Esophagus mucosa (tissue), 1 donor: ENCODE results near the gene CLIP4. TPM values are rescaled to one million over a fixed set of nuclear protein-coding genes. Genes with fewer than 3 reads are reported as not detected.
A peak's percentile ranks its signal among the peaks of the same experiment; 100 is the strongest.
"Not testable (repeated sequence)": the region's sequence is repeated elsewhere in the genome, so short reads cannot be mapped to it uniquely, and the experiment has no call there.

Experiments
- ATAC-seq: fragments of 200-7000 bp; cut with Tn5 transposase; one replicate; pipeline ENCODE4 v1.9.1; 2020
- total RNA-seq: library from RNA; stranded (reverse); gene quantifications from one replicate; pipeline ENCODE4 v1.2.4, GENCODE V29; 2023
- donor health status: DM: yes; HTN: yes; CAD: no.

The CLIP4 gene
- total RNA-seq, 1 donor from 2014 or later = 35.1 TPM

DNA sequence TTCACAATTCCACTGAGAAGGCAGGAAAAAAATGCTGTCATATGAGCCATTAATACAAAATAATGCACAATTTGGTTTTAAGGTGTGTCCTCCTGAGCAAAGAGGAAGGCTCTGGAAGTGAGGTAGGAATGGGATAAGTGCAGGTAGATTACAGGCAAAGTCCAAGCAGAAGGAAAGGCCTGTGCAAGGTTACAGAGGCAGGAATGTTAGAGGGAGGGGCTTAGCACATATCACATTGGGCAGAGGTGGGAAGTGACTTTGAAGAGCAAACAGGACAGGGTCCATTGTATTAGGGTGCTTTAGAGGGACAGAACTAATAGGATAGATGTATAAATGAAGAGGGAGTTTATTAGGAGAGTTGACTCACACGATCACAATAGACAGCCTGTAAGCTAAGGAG is 14.7 kb upstream of the CLIP4 start:
- no peak for ATAC-seq

DNA sequence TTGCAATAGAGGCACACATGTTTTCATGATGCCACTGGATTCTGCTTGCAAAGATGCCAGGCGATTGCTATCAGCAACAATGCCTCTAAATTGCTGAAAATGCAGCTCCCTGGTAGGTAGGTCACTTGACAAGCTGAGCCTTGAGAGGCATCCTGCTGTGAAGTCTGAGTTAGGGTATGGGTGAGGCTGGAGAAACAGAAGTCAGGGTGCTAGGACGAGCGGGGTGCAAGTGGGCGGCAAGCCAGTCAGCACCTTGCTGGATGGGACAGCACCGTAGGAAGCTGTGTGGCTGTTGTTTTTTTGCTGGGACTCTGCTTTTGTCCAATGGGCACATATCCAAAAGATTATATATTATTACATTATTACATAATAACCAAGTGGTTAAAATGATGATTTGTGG is 10.5 kb upstream of the CLIP4 start:
- ATAC-seq = no peak

DNA sequence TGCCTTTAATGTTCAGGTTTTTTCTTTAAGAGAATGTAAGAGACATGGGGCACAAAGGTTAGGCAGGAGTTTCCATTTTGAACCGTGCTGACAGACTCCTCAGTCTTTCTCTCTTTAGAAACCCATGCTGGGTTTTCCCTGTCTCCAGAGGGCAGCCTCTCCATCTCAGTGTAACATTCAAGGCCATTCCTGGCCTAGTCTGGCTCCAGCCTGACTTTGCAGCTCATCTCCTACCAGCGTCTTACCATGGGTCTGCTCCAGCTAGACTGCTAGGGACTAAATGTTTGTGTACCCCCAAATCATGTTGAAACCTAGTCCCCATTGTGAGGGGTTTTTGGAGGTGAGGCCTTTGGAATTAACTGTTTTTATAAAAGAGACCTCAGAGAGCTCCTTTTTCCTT is 9.8 kb upstream of the CLIP4 start:
- no peak for ATAC-seq

DNA sequence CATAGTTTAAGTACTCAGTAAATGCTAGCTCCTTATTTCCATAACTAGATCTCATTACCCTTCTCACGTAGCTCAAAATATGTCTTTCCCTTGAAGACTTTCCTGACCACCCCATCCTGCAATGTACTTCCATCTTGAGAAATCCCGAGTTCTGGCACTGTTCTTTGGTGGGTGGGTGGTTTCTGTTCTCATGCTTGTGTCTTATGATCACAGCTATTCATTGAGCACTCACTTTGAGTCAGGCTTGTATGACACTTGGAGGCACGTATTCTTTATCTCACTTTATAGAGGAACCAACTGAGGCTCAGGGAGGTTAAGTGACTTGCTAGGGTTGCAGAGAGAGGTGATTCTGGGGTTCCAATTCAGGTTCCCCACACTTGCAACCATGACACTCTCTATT is 9.0 kb upstream of the CLIP4 start:
- no peak for ATAC-seq

DNA sequence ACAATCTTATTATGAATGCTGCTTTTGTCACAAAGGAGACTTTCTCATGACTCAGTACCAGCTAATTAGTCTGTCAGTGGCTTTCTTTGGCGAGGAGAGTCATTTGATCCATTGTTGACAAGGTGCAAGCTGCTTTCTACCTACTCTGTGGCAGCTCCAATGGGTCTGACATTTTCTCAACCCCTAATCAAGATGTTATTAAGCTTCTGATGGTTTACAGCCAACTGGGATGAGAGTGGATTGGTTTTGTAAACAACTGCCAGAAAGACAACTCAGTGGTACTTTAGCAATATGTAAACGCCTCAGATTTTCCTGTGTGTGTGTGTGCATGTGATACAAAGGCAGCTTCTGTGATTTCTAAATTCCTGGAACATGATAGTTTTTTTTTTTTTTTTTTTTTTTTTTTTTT is 8.2 kb upstream of the CLIP4 start:
- peak; percentile 38 for ATAC-seq

DNA sequence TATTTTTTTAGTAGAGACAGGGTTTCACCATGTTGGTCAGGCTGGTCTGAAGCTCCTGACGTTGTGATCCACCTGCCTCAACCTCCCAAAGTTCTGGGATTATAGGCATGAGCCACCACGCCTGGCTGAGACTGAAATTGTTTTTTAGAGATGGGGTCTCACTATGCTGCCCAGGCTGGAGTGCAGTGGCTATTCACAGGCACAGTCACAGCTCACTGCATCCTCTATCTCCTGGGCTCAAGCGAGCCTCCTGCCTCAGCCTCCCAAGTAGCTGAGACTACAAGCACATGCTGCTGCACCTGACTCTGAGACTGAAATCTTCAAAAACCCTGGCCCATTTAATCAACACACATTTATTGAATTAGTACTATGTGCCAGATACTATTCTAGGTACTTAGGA is 7.7 kb upstream of the CLIP4 start:
- ATAC-seq = not testable (repeated sequence)

DNA sequence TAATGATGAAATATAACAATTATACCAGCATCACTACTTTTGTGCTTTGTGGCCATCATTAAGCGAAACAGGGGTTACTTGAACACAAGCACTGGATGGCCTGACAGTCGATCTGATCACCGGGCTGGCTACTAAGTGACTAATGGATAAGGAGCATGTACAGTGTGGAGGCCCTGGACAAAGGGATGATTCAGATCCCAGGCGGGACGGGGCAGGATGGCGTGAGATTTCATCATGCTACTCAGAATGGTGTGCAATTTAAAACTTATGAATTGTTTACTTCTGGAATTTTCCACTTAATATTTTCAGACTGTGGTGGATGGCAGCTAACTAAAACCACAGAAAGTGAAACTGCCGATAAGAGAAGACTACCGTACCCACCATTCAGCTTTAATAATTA is 7.0 kb upstream of the CLIP4 start:
- ATAC-seq = peak; percentile 94

DNA sequence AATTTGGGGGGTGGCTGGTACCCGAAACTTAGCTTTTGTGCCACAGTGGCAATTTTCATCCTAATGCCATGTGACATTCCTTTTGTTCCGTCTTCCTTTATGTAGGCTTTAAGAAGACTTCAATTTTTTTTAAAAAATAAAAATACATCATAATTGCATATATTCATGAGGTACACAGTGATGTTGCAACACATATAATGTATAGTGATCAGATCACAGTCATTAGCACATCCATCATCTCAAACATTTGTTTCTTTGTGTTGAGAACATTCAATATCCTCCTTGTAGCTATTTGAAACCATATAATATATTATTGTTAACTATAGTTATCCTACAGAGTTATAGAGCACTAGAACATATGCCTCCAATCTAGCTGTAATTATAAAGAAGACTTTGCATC is 6.0 kb upstream of the CLIP4 start:
- ATAC-seq = no peak

DNA sequence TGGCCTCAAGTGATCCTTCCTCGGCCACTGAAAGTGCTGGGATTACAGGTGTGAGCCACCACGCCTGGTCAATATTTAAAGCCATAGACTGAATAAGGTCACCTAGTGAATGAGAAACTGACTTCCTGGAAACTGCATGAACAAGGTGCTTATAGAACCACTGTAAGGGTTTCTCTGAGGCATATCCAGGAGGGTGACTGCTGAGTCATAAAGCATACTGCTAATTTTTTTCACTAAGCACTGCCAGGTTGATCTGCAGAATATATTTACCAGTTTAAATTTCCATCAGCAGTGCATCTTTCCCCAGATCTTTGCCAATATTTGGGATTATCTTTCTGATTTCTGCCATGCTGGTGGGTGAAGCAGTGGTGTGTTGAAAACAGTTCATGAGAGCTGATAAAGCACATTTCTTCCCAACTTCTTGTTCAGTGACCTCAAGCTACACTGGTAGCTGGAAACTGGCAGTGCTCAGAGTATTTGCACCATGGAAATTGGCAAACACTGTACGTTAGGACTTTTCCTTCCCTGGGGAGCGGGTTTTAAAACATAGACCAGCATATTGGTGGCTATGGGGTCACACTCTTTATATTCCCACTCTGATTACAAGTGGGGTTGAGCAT is 4.2 kb upstream of the CLIP4 start:
- peak; percentile 29 for ATAC-seq

DNA sequence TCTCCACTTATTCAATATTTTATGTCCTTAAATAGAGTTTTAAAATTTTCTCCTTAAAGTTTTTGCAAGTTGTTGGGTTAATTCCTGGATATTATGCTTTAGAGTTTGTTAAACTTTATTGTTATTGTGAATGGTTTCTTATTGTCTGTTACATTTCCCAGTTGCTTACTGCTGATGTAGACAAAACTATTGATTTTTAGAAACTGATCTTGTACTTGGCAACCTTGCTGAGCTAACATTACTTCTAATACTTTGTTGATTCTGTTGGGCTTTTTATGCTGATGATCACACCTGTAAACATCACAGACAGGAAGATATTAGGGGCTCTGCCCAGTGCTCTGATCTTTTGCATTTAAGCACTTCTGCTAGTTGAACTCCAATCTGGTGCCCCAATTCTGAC is 2.8 kb upstream of the CLIP4 start:
- ATAC-seq = no peak

DNA sequence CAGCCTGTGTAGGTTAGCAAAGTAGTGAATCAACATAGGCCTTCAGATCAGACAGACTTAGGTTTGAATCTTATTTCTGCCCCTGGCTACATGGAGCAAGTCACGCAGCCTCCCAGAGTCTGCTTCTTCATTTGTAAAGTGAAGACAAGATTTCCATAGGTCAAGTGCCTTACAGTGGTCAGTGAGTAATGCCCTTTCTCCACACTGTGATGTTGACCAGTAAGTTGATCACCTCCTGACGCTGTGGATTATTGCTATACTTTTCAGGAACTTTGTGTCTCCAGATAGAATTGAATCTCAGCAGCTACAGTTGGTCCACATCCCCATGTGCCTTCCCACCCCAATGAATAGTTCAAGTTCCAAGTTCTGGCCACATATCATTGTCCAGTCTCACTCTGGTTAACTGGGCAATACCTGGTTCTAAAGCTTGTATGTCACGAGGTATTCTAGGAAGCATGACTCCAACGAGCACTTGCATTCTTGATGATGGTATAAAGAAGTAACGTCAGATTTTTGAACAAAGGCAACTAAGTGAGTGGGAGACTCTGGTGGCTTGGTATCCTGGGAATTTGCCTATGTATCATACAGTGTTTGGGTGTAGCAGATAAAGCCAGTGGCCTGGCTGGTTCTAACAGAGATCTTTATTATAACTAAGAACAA is 2.1 kb upstream of the CLIP4 start:
- peak; percentile 19 for ATAC-seq

DNA sequence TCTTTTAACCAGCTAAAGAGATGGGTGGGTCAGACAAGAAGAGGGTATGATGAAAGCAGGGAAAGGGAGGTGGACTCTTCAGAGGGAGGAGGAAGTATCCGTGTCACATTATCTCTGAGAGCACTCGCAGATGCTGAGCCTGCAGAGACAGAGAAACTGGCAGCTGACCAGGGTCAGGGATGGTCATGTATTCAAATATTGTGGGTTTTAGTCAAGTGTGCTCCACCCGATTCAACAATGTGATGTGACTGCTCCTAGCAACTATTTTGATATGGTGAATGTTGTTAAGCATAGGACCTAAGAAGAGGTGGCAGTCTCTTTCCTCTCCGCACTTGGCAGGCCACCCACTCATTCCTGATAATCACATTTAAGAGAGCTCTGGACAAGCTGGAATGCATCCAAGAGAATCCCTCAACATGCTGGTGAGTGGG is 1.3 kb upstream of the CLIP4 start:
- ATAC-seq = peak; percentile 60

DNA sequence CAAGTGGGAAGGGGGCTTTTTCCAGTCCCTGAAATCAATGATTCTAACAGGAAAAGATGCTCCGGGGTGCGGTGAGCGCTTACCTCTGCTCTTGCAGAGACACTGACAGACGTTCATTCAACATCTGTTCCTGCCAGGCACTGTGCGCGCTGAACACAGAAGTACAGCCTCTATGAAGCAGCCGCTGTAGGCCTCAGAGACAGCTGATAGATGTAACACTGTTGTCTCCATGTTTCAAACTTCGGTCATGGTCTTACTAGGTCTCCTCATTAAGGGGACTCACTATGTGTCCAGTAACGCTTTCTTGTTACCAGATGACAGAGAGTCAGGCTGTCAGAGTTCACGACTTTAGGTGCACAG is 649 bp upstream of the CLIP4 start:
- ATAC-seq = no peak

DNA sequence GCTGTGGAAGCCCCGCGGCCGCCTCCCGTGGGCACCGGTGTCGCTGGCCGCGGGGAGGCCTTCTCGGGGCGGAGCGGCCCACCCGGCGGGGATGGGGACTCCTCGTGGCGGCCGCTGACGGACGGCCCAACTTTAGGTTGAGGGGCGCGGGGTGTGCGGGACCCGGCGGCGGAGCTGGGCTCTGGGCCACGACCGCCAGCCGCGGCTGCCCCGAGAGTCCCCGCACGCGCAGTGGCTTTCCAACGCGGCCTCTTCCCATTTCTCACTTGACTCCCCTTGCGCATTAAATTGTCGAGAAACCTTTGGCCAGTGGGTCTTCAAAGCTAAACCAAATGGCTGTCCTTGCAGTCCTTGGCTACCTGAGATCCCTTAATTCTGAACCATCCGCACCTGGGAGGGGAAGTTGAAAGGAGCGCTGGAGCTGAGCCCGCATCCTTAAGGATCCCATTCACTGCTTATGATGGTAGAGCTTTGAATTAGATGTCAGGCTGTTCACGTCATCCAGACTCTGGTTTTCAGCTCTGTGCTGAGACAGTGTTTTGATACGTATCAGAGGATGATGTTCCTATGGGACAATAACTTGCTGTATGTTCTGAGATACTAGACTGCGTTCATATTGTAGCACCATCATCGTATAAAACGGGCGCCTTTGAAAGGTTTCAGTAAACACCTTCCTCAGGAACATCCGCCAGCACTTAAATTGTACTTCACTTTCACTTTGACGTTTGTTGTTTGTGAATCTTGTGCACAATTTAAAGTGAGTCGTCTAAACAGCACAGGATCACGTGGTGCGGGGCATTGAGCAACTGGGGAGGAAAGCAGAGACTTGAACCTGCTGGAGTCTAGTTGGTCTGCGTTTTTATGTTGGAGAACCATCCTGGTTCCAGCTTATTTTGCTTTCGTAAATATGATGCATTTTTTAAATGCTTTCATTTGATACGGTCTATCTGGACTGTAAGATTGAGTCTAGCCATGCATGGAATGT is 874 bp downstream of the CLIP4 start:
- peak; percentile 32 for ATAC-seq

DNA sequence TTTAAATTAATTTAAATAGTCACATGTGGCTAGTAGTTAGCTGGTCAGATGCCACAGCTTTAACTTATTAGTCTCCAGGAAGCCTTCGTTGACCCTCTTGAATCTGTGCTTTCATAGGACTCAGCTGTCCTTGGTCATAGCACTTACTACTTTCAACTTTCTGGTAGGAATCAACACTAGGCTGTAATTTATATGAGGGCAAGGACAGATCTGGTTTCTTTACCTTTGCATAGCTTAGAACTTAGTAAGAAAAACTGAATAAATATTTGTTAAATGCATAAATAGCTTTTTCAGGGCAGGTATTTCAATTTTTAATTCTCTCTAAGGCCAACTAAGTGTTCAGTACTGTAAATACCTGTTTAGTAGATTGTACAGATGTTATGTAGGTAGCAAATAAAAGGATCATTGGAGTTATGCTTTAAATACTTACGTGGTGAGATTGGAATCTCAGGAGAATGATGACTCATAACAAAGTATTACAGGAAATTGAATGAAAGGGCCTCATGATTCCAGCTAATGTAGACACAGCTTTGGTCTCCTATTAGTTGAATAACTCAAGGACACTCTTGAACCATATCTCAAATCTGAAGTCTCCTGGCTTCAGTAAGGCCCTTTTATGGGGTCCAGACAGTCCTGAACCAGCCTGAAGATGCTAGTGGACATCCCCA is 2.6 kb downstream of the CLIP4 start:
- peak; percentile 40 for ATAC-seq

DNA sequence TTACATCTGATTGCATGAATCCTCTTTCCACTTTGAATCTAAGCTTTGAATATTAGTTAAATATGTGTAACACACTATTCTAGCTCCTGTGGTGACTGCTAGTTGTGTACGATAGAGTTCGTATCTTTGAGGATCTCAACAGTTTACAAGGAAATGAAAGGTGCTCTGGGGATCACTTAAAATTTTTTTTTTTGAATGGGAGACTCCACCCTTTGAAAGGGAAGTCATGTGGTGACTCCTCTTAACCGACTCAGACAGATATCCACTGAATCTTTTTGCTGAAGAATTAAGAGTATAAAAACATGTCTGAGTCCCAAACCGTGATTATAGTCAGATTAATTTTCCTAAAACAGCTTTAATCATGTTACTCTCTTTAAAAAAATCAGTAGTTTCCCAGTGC is 4.0 kb downstream of the CLIP4 start:
- no peak for ATAC-seq

DNA sequence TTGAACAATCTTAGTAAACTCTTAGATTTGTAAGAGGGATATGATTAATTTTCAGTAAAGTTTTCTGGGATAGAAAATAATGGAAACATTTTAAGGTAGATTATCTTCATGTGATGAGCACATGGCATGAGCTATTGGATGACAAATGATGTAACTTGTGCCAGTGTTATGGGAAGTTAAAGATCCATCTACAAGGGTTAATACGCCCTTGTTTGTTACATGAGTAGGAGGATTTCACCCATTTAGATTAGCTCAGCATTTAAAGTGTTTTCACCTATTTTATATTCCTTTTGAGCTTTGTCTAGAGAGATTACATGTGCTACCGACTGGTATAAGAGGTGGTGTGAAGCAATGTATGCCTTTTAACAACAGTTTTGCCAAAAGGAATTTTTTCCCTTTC is 5.6 kb downstream of the CLIP4 start:
- no peak for ATAC-seq

DNA sequence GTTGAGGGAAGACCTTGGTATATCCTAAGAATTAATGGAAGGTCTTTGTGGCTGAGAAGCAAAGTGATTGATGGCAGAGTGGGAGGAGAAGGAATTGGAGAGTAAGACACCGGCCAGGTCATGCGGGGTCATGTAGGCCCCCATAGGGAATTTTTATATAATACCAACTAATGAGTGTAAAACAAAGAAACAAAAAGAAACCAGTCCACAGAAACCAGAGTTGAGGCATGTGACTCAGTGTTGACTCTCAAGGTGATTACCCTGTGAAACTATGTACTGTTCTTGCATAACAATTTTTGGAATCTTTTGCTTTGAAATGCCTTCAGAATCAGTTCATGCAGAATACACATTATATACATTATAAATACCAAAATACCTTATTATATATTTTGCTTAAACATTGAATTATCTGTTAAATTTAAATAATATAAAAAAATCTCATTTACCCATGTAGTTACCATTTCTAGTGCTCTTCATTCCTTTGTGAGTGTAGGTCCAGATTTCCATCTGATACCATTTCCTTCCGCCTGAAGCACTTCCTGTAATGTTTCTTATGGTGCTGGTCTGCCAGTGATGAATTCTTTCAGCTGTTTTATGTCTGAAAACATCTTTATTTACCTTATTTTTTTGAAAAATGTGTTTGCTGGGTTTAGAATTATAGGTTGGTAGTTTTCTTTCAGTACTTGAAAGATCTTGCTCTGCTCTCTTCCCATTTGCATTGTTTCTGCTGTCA is 8.6 kb downstream of the CLIP4 start:
- ATAC-seq = peak; percentile 84

DNA sequence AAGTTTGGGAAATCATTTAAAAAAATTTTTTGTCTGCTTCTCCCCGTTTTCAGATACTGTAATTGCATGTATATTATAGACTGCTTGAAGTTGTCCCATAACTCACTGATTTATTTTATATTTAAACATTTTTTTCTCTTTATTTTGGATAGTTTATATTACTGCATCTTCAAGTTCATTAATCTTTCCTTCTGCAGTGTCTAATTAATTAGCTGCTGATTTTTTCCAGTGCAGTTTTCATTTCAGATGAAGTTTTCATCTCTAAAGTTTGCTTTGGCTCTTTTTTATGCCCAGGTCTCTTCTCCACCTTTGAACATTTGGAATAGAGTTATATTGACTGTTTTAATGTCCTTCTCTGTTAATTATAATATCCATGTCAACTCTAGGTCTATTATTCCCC is 9.3 kb downstream of the CLIP4 start:
- ATAC-seq = no peak

DNA sequence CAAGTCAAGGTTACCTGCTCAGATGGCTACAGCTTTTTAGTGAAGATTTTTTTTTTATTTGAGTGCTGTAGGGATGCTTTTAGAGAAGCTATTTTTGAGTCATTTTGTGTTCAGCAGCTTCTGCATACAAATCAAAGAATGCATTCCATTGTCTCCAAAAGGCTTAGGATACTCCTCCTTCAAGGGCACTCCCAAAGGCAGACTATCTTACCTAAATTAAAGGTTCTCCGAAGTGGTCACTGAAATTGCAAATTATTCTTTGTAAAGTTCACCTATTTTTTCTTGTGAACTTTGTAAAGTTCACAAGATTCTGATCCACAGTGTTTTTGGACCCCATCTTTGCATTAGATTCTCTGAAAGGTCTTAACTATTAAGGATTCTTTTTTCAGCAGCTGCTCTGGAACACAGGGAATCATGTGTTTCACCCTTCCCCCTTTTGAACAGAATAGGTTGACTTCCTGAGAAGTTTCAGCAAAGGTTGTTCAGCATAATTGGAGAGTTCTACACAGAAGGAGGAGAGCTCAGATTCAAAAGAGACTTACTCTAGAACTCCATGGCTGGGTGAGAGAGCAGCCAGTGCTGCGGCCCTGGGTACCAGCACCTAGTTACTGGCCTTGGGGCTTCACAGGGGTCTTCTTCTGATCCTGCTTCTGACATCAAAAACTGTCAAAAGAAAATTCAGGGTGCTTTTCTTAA is 14.5 kb downstream of the CLIP4 start:
- peak; percentile 49 for ATAC-seq

DNA sequence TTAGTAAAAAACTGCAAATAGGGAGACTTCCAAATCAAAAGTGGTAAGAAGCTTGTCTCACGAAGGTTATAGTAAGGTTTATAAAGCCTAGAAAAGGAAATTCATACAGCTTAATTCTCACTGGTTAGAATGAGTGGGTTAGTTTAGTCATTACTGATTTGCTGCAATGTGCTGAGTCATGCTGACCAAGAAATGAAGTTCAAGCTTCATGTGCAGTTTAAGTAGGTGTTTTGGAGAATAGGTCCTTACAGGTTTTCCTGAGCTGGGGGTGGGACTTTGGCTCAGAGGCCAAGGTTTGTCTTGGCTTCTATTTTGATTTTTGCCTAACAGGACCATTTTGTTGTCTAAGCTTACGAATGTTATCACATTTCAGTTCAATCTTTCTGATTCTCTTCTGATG is 15.1 kb downstream of the CLIP4 start:
- ATAC-seq = peak; percentile 93

DNA sequence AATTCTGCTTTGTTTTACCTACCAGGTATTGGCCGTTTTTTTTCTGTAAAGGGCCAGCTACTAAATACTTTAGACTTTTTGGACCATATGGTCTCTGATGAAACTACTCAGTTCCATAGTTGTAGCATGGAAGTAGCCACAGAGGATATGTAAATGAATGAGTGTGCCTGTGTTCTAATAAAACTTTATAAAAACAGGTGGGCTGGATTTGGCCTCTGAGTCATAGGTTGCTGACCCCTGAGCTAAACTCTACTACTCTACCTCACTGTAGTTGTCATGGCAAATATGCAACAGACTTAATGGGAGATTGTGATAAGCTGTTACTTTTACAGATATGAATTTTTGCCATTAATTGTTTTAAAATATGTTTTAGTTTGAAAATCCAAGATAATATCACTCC is 19.7 kb downstream of the CLIP4 start:
- ATAC-seq = no peak
